H1 (cell line): Measurements from ENCODE around the gene AKAP8. TPM values are rescaled to one million over a fixed set of nuclear protein-coding genes. Genes with fewer than 3 reads are reported as not detected.

ENCODE experiments used
- CTCF ChIA-PET: fragments of 300-600 bp; sonication (Branson Sonifier 250); formaldehyde crosslinking; loops from one replicate; lab custom pipeline; 2021; ENCODE audit not compliant: partially characterized antibody; lab: Charles Lee
- POLR2A ChIA-PET: fragments of 300-600 bp; sonication (Branson Sonifier 250); formaldehyde crosslinking; loops from one replicate; lab custom pipeline; 2021; ENCODE audit warnings: inconsistent platforms; ENCODE audit not compliant: partially characterized antibody; lab: Charles Lee
- DNase-seq, 2 experiments: peaks; one replicate each; pipeline versions ENCODE4 v3.0.0 to v3.0.0-alpha.2; 2010 to 2022; ENCODE audit warnings: low spot score in 2 of 2, low read depth in 1 of 2, mixed read lengths in 1 of 2
- FAIRE-seq: peaks from 2 replicates; lab custom pipeline; 2011; peaks lifted over from hg19 to GRCh38; lab: Jason Lieb, UNC
- H2AFZ ChIP-seq: 2 replicates; pipeline ENCODE4 v1.8.1; 2012; ENCODE audit warnings: low read length, inconsistent platforms
- H2AK5ac ChIP-seq: 2 replicates; pipeline ENCODE4 v1.6.1; 2013; ENCODE audit warnings: low read depth, low read length
- H2BK120ac ChIP-seq: replicated peaks from 2 replicates; pipeline ENCODE3; 2013; ENCODE audit warnings: low read depth, low read length, inconsistent platforms
- H2BK12ac ChIP-seq: 2 replicates; pipeline ENCODE4 v1.6.1; 2013; ENCODE audit warnings: low read depth, low read length
- H2BK15ac ChIP-seq: 2 replicates; pipeline ENCODE4 v1.6.1; 2013; ENCODE audit warnings: low read length
- H2BK20ac ChIP-seq: 2 replicates; pipeline ENCODE4 v1.6.1; 2013; ENCODE audit warnings: low read length
- H2BK5ac ChIP-seq: 2 replicates; pipeline ENCODE4 v1.6.1; 2013; ENCODE audit warnings: low read depth, low read length
- H3K14ac ChIP-seq: 2 replicates; pipeline ENCODE4 v1.6.1; 2013; ENCODE audit warnings: inconsistent platforms; ENCODE audit not compliant: insufficient read length
- H3K18ac ChIP-seq: 2 replicates; pipeline ENCODE4 v1.6.1; 2013; ENCODE audit warnings: low read length; ENCODE audit errors: extremely low read depth
- H3K23ac ChIP-seq: 2 replicates; pipeline ENCODE4 v1.6.1; 2013; ENCODE audit warnings: inconsistent platforms; ENCODE audit not compliant: insufficient read length
- H3K23me2 ChIP-seq: 2 replicates; pipeline ENCODE4 v1.6.1; 2013; ENCODE audit warnings: low read depth, low read length
- H3K27ac ChIP-seq: 2 replicates; pipeline ENCODE4 v1.6.1; 2011; ENCODE audit warnings: low read depth, low read length, inconsistent platforms
- H3K27me3 ChIP-seq, 4 experiments: replicated peaks in 1 of 4; 1 replicate in 1 of 4; 2 replicates in 3 of 4; pipeline versions ENCODE4 v1.6.1 to v1.8.1; 2011 to 2013; ENCODE audit warnings: low read length in 3 of 4, mild to moderate bottlenecking in 3 of 4, inconsistent platforms in 2 of 4, mixed read lengths in 2 of 4, moderate library complexity in 1 of 4; ENCODE audit not compliant: control insufficient read depth in 3 of 4, insufficient read depth in 3 of 4; ENCODE audit errors: extremely low read depth in 1 of 4
- H3K36me3 ChIP-seq, 4 experiments: 2 replicates each; pipeline versions ENCODE4 v1.6.1 to v1.8.1; 2011 to 2013; ENCODE audit warnings: mild to moderate bottlenecking in 4 of 4, low read length in 3 of 4, moderate library complexity in 2 of 4, control low read depth in 1 of 4, inconsistent platforms in 1 of 4; ENCODE audit not compliant: insufficient read depth in 4 of 4, control insufficient read depth in 2 of 4
- H3K4ac ChIP-seq: replicated peaks from 2 replicates; pipeline ENCODE3; 2013; ENCODE audit warnings: low read length, low read depth, mixed read lengths, inconsistent platforms; ENCODE audit not compliant: insufficient read length
- H3K4me1 ChIP-seq, 4 experiments: replicated peaks in 1 of 4; 1 replicate in 1 of 4; 2 replicates in 3 of 4; pipeline versions ENCODE4 v1.6.1 to v1.8.1; 2011 to 2013; ENCODE audit warnings: low read length in 3 of 4, inconsistent platforms in 2 of 4, mixed read lengths in 1 of 4; ENCODE audit not compliant: insufficient read depth in 4 of 4, control insufficient read depth in 3 of 4
- H3K4me2 ChIP-seq, 2 experiments: 2 replicates each; pipeline versions ENCODE4 v1.6.1 to v1.8.1; 2011 to 2013; ENCODE audit warnings: low read depth in 2 of 2, low read length in 2 of 2, control low read depth in 1 of 2, inconsistent platforms in 1 of 2, mild to moderate bottlenecking in 1 of 2; ENCODE audit not compliant: insufficient read depth in 1 of 2
- H3K4me3 ChIP-seq, 4 experiments: fragments of 200-600, 300-600 bp in 1 of 4; sonication (generic), shearing (Covaris generic), sonication (Bioruptor Twin) in 1 of 4; 2 replicates each; pipeline versions ENCODE4 v1.5.1 to v1.8.1; 2011 to 2016; ENCODE audit warnings: low read length in 4 of 4, low read depth in 3 of 4, control low read depth in 2 of 4, inconsistent platforms in 2 of 4, mild to moderate bottlenecking in 2 of 4, mixed read lengths in 1 of 4, moderate library complexity in 1 of 4; ENCODE audit not compliant: insufficient read depth in 2 of 4; ENCODE audit errors: extremely low read depth in 1 of 4
- H3K56ac ChIP-seq: replicated peaks from 2 replicates; pipeline ENCODE3; 2013; ENCODE audit warnings: low read depth, mild to moderate bottlenecking, mixed read lengths, low read length, inconsistent platforms; ENCODE audit not compliant: insufficient read length
- H3K79me1 ChIP-seq: 2 replicates; pipeline ENCODE4 v1.6.1; 2013; ENCODE audit warnings: low read depth, low read length, control low read depth
- H3K79me2 ChIP-seq, 2 experiments: 2 replicates each; pipeline versions ENCODE4 v1.6.1 to v1.8.1; 2012 to 2013; ENCODE audit warnings: low read length in 2 of 2, mild to moderate bottlenecking in 2 of 2, inconsistent platforms in 1 of 2; ENCODE audit not compliant: insufficient read depth in 2 of 2, control insufficient read depth in 1 of 2
- H3K9ac ChIP-seq, 4 experiments: replicated peaks in 1 of 4; 1 replicate in 1 of 4; 2 replicates in 3 of 4; pipeline versions ENCODE4 v1.6.1 to v1.8.1; 2011 to 2013; ENCODE audit warnings: low read depth in 3 of 4, low read length in 3 of 4, control low read depth in 2 of 4, mild to moderate bottlenecking in 2 of 4, moderate library complexity in 2 of 4, inconsistent platforms in 1 of 4; ENCODE audit errors: extremely low read depth in 1 of 4
- H3K9me3 ChIP-seq, 2 experiments: 2 replicates each; pipeline versions ENCODE4 v1.6.1 to v1.8.1; 2012 to 2013; ENCODE audit warnings: mild to moderate bottlenecking in 2 of 2, moderate library complexity in 2 of 2, control low read depth in 1 of 2, inconsistent platforms in 1 of 2, low read depth in 1 of 2, low read length in 1 of 2, mixed read lengths in 1 of 2; ENCODE audit not compliant: insufficient read depth in 2 of 2
- H4K20me1 ChIP-seq, 2 experiments: replicated peaks in 1 of 2; 2 replicates each; pipeline versions ENCODE3 to v1.8.1; 2011 to 2013; ENCODE audit warnings: inconsistent platforms in 2 of 2, low read length in 2 of 2, mild to moderate bottlenecking in 1 of 2; ENCODE audit not compliant: insufficient read depth in 2 of 2, control insufficient read depth in 1 of 2
- H4K5ac ChIP-seq: 2 replicates; pipeline ENCODE4 v1.6.1; 2013; ENCODE audit warnings: low read length, low read depth, mixed read lengths, inconsistent platforms; ENCODE audit not compliant: insufficient read length
- H4K8ac ChIP-seq: 2 replicates; pipeline ENCODE4 v1.8.0; 2013; ENCODE audit warnings: mild to moderate bottlenecking, moderate library complexity, low read length, inconsistent platforms; ENCODE audit not compliant: insufficient read depth; ENCODE audit errors: extremely low read depth
- H4K91ac ChIP-seq: replicated peaks from 2 replicates; pipeline ENCODE3; 2013; ENCODE audit warnings: low read length, mixed read lengths, inconsistent platforms; ENCODE audit not compliant: insufficient read length
- BACH1 ChIP-seq: IDR thresholded peaks from 2 replicates; pipeline ENCODE4 v1.6.1; 2012; ENCODE audit warnings: low read length, improper control_type of control experiment
- CEBPB ChIP-seq: IDR thresholded peaks from 2 replicates; pipeline ENCODE4 v1.6.1; 2012; ENCODE audit warnings: low read depth, low read length
- CTBP2 ChIP-seq: IDR thresholded peaks from 2 replicates; pipeline ENCODE4 v1.7.0; 2011; ENCODE audit warnings: borderline replicate concordance, mild to moderate bottlenecking, moderate library complexity, mixed read lengths, low read length; ENCODE audit not compliant: insufficient read depth, insufficient read length
- GABPA ChIP-seq: IDR thresholded peaks from 2 replicates; pipeline ENCODE4 v1.6.1; 2011; ENCODE audit warnings: mild to moderate bottlenecking, low read length, moderate library complexity, borderline replicate concordance; ENCODE audit not compliant: insufficient read depth
- KDM1A ChIP-seq: fragments of 200-600, 300-600 bp; sonication (generic); IDR thresholded peaks from 2 replicates; pipeline ENCODE4 v1.7.1; 2016; ENCODE audit warnings: mild to moderate bottlenecking, low read length, borderline replicate concordance
- KDM4A ChIP-seq: IDR thresholded peaks from one replicate; pipeline ENCODE4 v1.7.1; 2012; ENCODE audit warnings: low read depth, mild to moderate bottlenecking, moderate library complexity, low read length, inconsistent platforms; ENCODE audit not compliant: severe bottlenecking
- PHF8 ChIP-seq: fragments of 200-600 bp; sonication (generic); conservative IDR thresholded peaks from 2 replicates; pipeline ENCODE4 v1.7.1; 2012; ENCODE audit warnings: low read depth, mild to moderate bottlenecking, inconsistent platforms, low read length, moderate library complexity
- POLR2A ChIP-seq, 2 experiments: IDR thresholded peaks; 1 replicate in 1 of 2; 2 replicates in 1 of 2; pipeline ENCODE4 v1.6.1; 2011; ENCODE audit warnings: low read depth in 2 of 2, low read length in 2 of 2, mild to moderate bottlenecking in 2 of 2; ENCODE audit errors: control extremely low read depth in 1 of 2
- RNF2 ChIP-seq: fragments of 200-900, 300-1000 bp; sonication (generic); IDR thresholded peaks from 2 replicates; pipeline ENCODE4 v1.7.1; 2016; ENCODE audit warnings: borderline replicate concordance, low read depth, mild to moderate bottlenecking, antibody characterized with exemption, low read length; ENCODE audit not compliant: poor library complexity, severe bottlenecking; ENCODE audit errors: missing control alignments
- SIRT6 ChIP-seq: IDR thresholded peaks from one replicate; pipeline ENCODE4 v1.7.1; 2012; ENCODE audit warnings: low read length, inconsistent platforms
- TAF1 ChIP-seq: IDR thresholded peaks from 2 replicates; pipeline ENCODE4 v1.6.1; 2011; ENCODE audit warnings: mild to moderate bottlenecking, low read depth, low read length
- TBP ChIP-seq: IDR thresholded peaks from 2 replicates; pipeline ENCODE4 v1.6.1; 2011; ENCODE audit warnings: low read depth, low read length, improper control_type of control experiment
- TEAD4 ChIP-seq: IDR thresholded peaks from 2 replicates; pipeline ENCODE4 v1.6.1; 2012; ENCODE audit warnings: low read depth, low read length, inconsistent platforms, mixed read lengths
- USF2 ChIP-seq: IDR thresholded peaks from 2 replicates; pipeline ENCODE4 v1.6.1; 2011; ENCODE audit warnings: low read length, improper control_type of control experiment
- polyA plus RNA-seq, 7 experiments: library from polyadenylated mRNA; depleted of rRNA in 3 of 7; stranded (reverse) in 5 of 7; unstranded in 2 of 7; fragments of >200 nt in 5 of 7; fragments of 200-250 nt in 2 of 7; gene quantifications; 1 replicate in 5 of 7; 2 replicates in 1 of 7; 4 replicates in 1 of 7; pipeline versions ENCODE4 v1.2.1 to v1.2.3, GENCODE V29; 2011 to 2013; ENCODE audit warnings: missing spikeins in 2 of 7, mixed read lengths in 2 of 7
- total RNA-seq: library from RNA; stranded (reverse); fragmentation: NEBNext Ultra II Directional; extraction: Animal tissue kit (Norgen Biotek cat#: 25700); gene quantifications from 2 replicates; pipeline ENCODE4 v1.2.1, GENCODE V29; 2021

Gene AKAP8
- total and polyA plus RNA-seq, 2 of the 8 experiments (the other 6 are each of a cell fraction or from before 2014, with no cell fraction given): 17.0 to 41.0 TPM

DNA sequence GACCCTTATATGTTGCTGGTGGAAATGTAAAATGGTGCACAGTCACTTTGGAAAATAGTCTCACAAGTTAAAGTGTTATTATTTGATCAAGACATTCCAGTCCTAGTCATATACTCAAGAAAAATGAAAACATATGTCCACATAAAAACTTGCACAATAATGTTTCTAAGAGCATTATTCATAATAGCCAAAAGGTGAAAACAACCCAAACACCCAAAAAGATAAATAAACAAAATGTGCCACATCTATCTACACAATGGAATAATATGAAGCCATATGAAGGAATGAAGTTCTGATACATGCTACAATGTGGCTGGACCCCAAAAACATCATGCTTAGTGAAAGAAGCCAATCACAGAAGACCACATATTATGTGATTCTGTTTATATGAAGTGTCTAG, 14.4 kb upstream of the AKAP8 start:
- H3K4me3 ChIP-seq: no peak overlapping the region
- no peak overlapping the region for H2BK5ac ChIP-seq
- H4K91ac ChIP-seq: no peak overlapping the region
- H3K27ac ChIP-seq: no peak overlapping the region
- H2BK15ac ChIP-seq: no peak overlapping the region
- H2BK20ac ChIP-seq: no peak overlapping the region
- no peak overlapping the region for H4K8ac ChIP-seq
- peaks cover 10 to 13% of the 10 kb centered on the region in 2 experiments for H4K20me1 ChIP-seq
- no peak for DNase-seq
- no peak overlapping the region for H3K23ac ChIP-seq
- H3K79me1 ChIP-seq: peaks cover 6% of the 10 kb centered on the region; the same call in 1 of the 2 replicates
- no peak overlapping the region for H3K18ac ChIP-seq
- no peak overlapping the region for H2AK5ac ChIP-seq
- H3K79me2 ChIP-seq: peaks cover 3 to 25% of the 10 kb centered on the region in 2 experiments; a peak in 2 of 4 replicates
- no peak overlapping the region for H3K4me2 ChIP-seq
- no peak overlapping the region for H2AFZ ChIP-seq
- FAIRE-seq: no peak
- no peak overlapping the region for H2BK12ac ChIP-seq
- no peaks in the 10 kb centered on the region for H3K9me3 ChIP-seq
- H3K27me3 ChIP-seq: no peaks in the 10 kb centered on the region
- H3K4ac ChIP-seq: no peak overlapping the region
- CTCF ChIA-PET: interaction anchor here (0.6 kb wide), 1 partner anchor 172 kb away, joined by 3 read pairs; no protein-coding TSS in a partner anchor
- POLR2A ChIA-PET: interaction anchor here (1.3 to 1.5 kb wide), 2 partner anchors 21 to 25 kb away, joined by 4 to 5 read pairs; partner anchors contain the start of gene AKAP8L
- H3K23me2 ChIP-seq: no peaks in the 10 kb centered on the region
- H3K36me3 ChIP-seq: peaks cover 19 to 48% (median 33%) of the 10 kb centered on the region in 4 experiments
- H3K56ac ChIP-seq: no peak overlapping the region
- no peak overlapping the region for H3K14ac ChIP-seq
- no peak overlapping the region for H4K5ac ChIP-seq
- H3K4me1 ChIP-seq: no peaks in the 10 kb centered on the region
- H2BK120ac ChIP-seq: no peak overlapping the region
- H3K9ac ChIP-seq: no peak overlapping the region
- TF ChIP-seq CTBP2 (no peak), KDM1A (no peak), SIRT6 (no peak), RNF2 (no peak), CEBPB (no peak), PHF8 (no peak), BACH1 (no peak), KDM4A (no peak), TAF1 (no peak), POLR2A (IDR thresholded peaks at IDR 0.05; ENCODE audit: control extremely low read depth in 1 of 2, low read depth in 2 of 2, low read length in 2 of 2) (no peak), TBP (no peak), GABPA (no peak), USF2 (no peak), TEAD4 (no peak)
